Hepatocyte (in vitro differentiated cells): ENCODE results near the gene CDC23. TPM values are rescaled to one million over a fixed set of nuclear protein-coding genes. Genes with fewer than 3 reads are reported as not detected.
A peak's percentile ranks its signal among the peaks of the same experiment; 100 is the strongest.

Source experiments
- DNase-seq: peaks from one replicate; pipeline ENCODE4 v3.0.0-alpha.2; 2016; ENCODE audit warnings: low spot score
- H2AFZ ChIP-seq: fragments of 200-600 bp; sonication (generic); 2 replicates; pipeline ENCODE4 v1.6.0; 2016; ENCODE audit warnings: antibody characterized with exemption, mild to moderate bottlenecking
- H3K27ac ChIP-seq: fragments of 200-600 bp; sonication (generic); 2 replicates; pipeline ENCODE4 v1.5.1; 2016; ENCODE audit warnings: mild to moderate bottlenecking
- H3K27me3 ChIP-seq: fragments of 200-600 bp; sonication (generic); 2 replicates; pipeline ENCODE4 v1.6.1; 2016
- H3K36me3 ChIP-seq: fragments of 200-600 bp; sonication (generic); replicated peaks from 2 replicates; pipeline ENCODE4 v1.5.1; 2016; ENCODE audit warnings: low read depth; ENCODE audit not compliant: insufficient read depth
- H3K4me1 ChIP-seq: fragments of 200-600 bp; sonication (generic); 2 replicates; pipeline ENCODE4 v1.5.1; 2016; ENCODE audit warnings: mild to moderate bottlenecking, moderate library complexity; ENCODE audit not compliant: insufficient read depth
- H3K4me2 ChIP-seq: fragments of 200-600 bp; sonication (generic); 2 replicates; pipeline ENCODE4 v1.6.0; 2016
- H3K4me3 ChIP-seq: fragments of 200-600 bp; sonication (generic); 2 replicates; pipeline ENCODE4 v1.5.1; 2016; ENCODE audit warnings: mild to moderate bottlenecking
- H3K79me2 ChIP-seq: fragments of 200-600 bp; sonication (generic); 2 replicates; pipeline ENCODE4 v1.6.0; 2017; ENCODE audit warnings: mild to moderate bottlenecking
- H3K9me2 ChIP-seq: fragments of 200-600 bp; sonication (generic); replicated peaks from 2 replicates; pipeline ENCODE4 v1.6.0; 2017; ENCODE audit warnings: mild to moderate bottlenecking; ENCODE audit not compliant: insufficient read depth
- H3K9me3 ChIP-seq: fragments of 200-600 bp; sonication (generic); 2 replicates; pipeline ENCODE4 v1.5.1; 2016; ENCODE audit warnings: low read depth, mild to moderate bottlenecking
- H4K20me1 ChIP-seq: fragments of 200-600 bp; sonication (generic); 2 replicates; pipeline ENCODE4 v1.6.0; 2016; ENCODE audit warnings: mild to moderate bottlenecking; ENCODE audit not compliant: insufficient read depth, poor library complexity, severe bottlenecking
- EZH2 ChIP-seq: fragments of 200-600 bp; sonication (generic); IDR thresholded peaks from 2 replicates; pipeline ENCODE4 v1.6.1; 2016; ENCODE audit warnings: antibody characterized with exemption, mild to moderate bottlenecking, borderline replicate concordance
- EZH2phosphoT487 ChIP-seq: fragments of 200-600 bp; sonication (generic); IDR thresholded peaks from one replicate; pipeline ENCODE4 v1.6.1; 2018; ENCODE audit warnings: antibody characterized with exemption, mild to moderate bottlenecking, low read depth, moderate library complexity; ENCODE audit not compliant: unreplicated experiment, severe bottlenecking
- WGBS: methylation state at CpG from one replicate; pipeline ENCODE4 v1.1.6; 2016; ENCODE audit warnings: low lambda C conversion rate; ENCODE audit errors: missing lambda C conversion rate; 5-methylcytosine and 5-hydroxymethylcytosine counted together
- polyA plus RNA-seq: library from polyadenylated mRNA; unstranded; fragments of >200 nt; fragmentation: Nextera tagmentation; extraction: Ambion mirVana; gene quantifications from 2 replicates; pipeline ENCODE4 v1.2.1, GENCODE V29; 2016
- total RNA-seq: library from RNA; depleted of rRNA; stranded (reverse); fragments of >200 nt; gene quantifications from 2 replicates; pipeline ENCODE4 v1.2.3, GENCODE V29; 2014
- TF ChIP-seq, protein P1 (sequence below): fragments of 200-600 bp; sonication (generic); IDR thresholded peaks from 2 replicates; pipeline ENCODE4 v1.5.1; 2016; ENCODE audit warnings: antibody characterized with exemption, mild to moderate bottlenecking; ENCODE audit not compliant: poor library complexity

Gene CDC23, protein sequence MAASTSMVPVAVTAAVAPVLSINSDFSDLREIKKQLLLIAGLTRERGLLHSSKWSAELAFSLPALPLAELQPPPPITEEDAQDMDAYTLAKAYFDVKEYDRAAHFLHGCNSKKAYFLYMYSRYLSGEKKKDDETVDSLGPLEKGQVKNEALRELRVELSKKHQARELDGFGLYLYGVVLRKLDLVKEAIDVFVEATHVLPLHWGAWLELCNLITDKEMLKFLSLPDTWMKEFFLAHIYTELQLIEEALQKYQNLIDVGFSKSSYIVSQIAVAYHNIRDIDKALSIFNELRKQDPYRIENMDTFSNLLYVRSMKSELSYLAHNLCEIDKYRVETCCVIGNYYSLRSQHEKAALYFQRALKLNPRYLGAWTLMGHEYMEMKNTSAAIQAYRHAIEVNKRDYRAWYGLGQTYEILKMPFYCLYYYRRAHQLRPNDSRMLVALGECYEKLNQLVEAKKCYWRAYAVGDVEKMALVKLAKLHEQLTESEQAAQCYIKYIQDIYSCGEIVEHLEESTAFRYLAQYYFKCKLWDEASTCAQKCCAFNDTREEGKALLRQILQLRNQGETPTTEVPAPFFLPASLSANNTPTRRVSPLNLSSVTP
- 32.3 and 33.2 TPM in 2 replicates for total RNA-seq
- 31.0 and 35.0 TPM in 2 replicates for polyA plus RNA-seq

DNA sequence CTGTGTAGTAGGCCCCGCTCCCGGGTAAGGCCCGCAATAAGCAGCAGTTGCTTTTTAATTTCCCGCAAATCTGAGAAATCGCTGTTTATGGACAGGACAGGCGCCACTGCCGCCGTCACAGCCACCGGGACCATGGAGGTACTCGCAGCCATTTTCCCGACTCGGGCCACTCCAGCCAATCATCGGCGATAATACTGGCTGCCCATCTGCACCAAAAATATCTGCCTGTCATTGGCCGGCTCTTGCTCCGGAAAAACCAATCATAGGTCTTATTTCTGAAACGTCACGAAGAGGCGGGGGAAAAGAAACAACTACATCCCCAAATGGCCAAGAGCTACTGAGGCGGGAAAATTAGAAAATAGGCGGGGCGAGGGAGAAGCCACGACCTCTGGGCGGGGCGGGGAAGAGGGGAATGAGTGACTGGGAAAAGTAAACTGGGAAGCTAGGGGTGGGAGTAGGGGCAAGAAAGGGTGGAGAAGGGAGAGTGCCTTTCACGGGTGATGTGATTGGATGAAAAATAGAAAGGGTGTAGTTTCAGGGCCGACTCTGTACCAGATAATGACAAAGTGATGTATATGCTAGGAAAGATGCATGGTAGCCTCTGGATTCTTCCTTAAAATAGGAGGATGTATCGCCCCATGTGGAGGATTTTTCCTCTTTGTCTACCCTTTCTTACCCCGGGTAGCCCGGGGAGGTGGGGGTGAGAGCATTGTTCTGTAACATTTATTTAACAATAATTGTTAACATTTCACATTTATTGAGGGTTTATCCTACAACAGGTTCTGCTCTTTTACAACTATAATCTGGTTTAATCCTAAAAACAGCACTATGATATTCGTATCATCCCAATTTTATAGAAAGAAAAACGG, at the start of gene CDC23:
Gene CDC23, minus strand, starts transcription at position 163 of the 869 bp plus-strand sequence. Its CDS starts 11 bp downstream, at position 152.
- peak within 1 kb of the TSS; percentile 26 for H3K4me3 ChIP-seq
- H3K4me1 ChIP-seq: no peaks in the 10 kb centered on the region
- no peaks in the 10 kb centered on the region for H4K20me1 ChIP-seq
- TF ChIP-seq EZH2: no peak
- no peak for TF ChIP-seq EZH2phosphoT487
- TF ChIP-seq, protein P1, sequence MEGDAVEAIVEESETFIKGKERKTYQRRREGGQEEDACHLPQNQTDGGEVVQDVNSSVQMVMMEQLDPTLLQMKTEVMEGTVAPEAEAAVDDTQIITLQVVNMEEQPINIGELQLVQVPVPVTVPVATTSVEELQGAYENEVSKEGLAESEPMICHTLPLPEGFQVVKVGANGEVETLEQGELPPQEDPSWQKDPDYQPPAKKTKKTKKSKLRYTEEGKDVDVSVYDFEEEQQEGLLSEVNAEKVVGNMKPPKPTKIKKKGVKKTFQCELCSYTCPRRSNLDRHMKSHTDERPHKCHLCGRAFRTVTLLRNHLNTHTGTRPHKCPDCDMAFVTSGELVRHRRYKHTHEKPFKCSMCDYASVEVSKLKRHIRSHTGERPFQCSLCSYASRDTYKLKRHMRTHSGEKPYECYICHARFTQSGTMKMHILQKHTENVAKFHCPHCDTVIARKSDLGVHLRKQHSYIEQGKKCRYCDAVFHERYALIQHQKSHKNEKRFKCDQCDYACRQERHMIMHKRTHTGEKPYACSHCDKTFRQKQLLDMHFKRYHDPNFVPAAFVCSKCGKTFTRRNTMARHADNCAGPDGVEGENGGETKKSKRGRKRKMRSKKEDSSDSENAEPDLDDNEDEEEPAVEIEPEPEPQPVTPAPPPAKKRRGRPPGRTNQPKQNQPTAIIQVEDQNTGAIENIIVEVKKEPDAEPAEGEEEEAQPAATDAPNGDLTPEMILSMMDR: no peak
- no peaks in the 10 kb centered on the region for H3K9me2 ChIP-seq
- WGBS: 4% methylated on average over 31 of the region's 32 CpGs
- peak within 1 kb of the TSS; percentile 80 for H3K4me2 ChIP-seq
- peak within 1 kb of the TSS; percentile 49 for H2AFZ ChIP-seq
- no peaks in the 10 kb centered on the region for H3K36me3 ChIP-seq
- peak; percentile 96 for DNase-seq
- H3K9me3 ChIP-seq: no peaks in the 10 kb centered on the region
- no peaks in the 10 kb centered on the region for H3K27me3 ChIP-seq
- H3K79me2 ChIP-seq: peaks cover 45% of the 10 kb centered on the region
- H3K27ac ChIP-seq: peak within 1 kb of the TSS; percentile 68

DNA sequence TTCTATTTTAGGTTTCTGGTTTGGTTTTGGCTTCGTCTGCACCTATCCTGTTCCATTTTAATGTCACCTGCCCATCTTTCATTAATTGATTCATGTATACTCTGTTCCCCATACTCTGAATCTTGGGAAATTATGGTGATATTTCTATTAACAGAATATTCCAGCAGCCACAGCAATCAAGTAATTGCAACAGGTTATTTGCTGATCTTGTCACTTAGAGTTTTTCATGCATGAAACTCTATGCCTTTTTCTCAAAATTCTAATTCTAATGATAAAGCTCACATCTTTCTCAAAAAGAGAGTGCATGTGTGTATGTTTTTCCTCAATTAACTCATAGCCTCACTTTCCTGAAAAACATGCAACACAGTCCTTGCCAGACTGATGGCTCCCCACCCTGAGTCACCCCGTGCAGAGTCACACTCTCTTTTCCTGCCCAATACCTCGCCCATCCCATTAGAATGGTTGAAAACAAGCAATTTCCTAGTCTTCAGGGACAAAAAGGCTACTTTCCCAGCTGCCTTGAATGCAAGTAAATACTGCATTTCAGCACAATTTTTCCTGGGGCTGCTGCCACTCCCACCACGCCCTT, 45.7 kb upstream of the CDC23 start:
- Histone ChIP-seq H3K36me3 (no peaks in the 10 kb centered on the region), H3K4me2 (no peak overlapping the region), H3K27me3 (no peaks in the 10 kb centered on the region), H3K27ac (no peak overlapping the region), H3K4me1 (no peaks in the 10 kb centered on the region), H2AFZ (no peak overlapping the region), H3K4me3 (no peak overlapping the region), H3K79me2 (no peaks in the 10 kb centered on the region), H3K9me3 (no peaks in the 10 kb centered on the region), H4K20me1 (no peaks in the 10 kb centered on the region), H3K9me2 (no peaks in the 10 kb centered on the region)
- 80% methylated on average over 4 of the region's 4 CpGs for WGBS
- no peak for DNase-seq
- TF ChIP-seq EZH2phosphoT487 (no peak), EZH2 (no peak)
- TF ChIP-seq, protein P1: no peak

DNA sequence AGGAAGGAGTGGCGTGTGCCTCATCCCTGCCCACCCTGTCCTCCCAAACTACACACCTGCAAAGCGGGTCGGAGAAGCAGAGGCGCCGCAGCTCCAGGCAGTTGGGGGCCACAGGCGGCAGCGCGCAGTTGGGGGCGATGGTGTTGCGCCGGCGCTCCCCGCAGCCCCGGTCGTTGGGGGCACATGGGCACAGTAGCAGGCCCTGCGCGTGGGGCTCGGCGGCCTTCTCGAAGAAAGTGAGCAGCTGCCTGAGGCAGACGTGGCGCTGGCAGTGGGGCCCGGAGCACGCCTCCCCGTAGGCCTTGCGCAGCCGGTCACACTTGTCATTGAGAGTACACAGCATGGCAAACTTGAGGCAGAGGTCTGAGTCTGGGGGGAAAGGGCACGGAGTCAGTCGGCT, 44.5 kb upstream of the CDC23 start:
- Histone ChIP-seq H3K9me3 (no peaks in the 10 kb centered on the region), H3K4me2 (no peak overlapping the region), H3K36me3 (no peaks in the 10 kb centered on the region), H3K27ac (no peak overlapping the region), H3K4me3 (no peak overlapping the region), H4K20me1 (no peaks in the 10 kb centered on the region), H3K27me3 (no peaks in the 10 kb centered on the region), H2AFZ (no peak overlapping the region), H3K9me2 (no peaks in the 10 kb centered on the region), H3K4me1 (no peaks in the 10 kb centered on the region), H3K79me2 (no peaks in the 10 kb centered on the region)
- no peak for DNase-seq
- TF ChIP-seq, protein P1: no peak
- TF ChIP-seq EZH2phosphoT487 (no peak), EZH2 (no peak)
- WGBS: 94% methylated on average over 28 of the region's 29 CpGs
